ENCODE data around the gene ZPLD1. TPM values are rescaled to one million over a fixed set of nuclear protein-coding genes. Genes with fewer than 3 reads are reported as not detected.

The ZPLD1 gene
- total RNA-seq, 1 donor from 2014 or later, result 0.69 TPM

DNA sequence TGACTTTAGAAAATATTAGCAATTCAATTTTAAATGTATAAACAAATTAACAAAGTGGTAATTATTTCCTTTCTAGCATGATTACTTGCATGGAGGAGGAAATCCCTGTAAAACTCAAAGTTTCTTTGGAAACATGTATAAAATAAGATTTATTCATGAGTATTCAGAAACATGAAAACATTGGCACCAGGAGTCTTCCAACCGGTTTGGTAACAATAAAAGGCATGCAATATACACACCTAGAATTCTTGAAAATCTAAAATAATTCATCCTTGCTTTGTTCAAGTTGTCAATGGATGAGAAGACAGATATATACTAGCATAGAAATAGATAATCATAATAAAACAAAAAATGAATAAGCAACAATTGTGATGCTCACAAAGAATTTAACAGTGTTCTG is 76.4 kb downstream of the ZPLD1 start:
- TF ChIP-seq, protein P1, sequence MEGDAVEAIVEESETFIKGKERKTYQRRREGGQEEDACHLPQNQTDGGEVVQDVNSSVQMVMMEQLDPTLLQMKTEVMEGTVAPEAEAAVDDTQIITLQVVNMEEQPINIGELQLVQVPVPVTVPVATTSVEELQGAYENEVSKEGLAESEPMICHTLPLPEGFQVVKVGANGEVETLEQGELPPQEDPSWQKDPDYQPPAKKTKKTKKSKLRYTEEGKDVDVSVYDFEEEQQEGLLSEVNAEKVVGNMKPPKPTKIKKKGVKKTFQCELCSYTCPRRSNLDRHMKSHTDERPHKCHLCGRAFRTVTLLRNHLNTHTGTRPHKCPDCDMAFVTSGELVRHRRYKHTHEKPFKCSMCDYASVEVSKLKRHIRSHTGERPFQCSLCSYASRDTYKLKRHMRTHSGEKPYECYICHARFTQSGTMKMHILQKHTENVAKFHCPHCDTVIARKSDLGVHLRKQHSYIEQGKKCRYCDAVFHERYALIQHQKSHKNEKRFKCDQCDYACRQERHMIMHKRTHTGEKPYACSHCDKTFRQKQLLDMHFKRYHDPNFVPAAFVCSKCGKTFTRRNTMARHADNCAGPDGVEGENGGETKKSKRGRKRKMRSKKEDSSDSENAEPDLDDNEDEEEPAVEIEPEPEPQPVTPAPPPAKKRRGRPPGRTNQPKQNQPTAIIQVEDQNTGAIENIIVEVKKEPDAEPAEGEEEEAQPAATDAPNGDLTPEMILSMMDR (conservative IDR thresholded peaks at IDR 0.05; ENCODE audit: low read depth, low read length), result no peak
- DNase-seq (ENCODE audit: low read depth), result no peak

DNA sequence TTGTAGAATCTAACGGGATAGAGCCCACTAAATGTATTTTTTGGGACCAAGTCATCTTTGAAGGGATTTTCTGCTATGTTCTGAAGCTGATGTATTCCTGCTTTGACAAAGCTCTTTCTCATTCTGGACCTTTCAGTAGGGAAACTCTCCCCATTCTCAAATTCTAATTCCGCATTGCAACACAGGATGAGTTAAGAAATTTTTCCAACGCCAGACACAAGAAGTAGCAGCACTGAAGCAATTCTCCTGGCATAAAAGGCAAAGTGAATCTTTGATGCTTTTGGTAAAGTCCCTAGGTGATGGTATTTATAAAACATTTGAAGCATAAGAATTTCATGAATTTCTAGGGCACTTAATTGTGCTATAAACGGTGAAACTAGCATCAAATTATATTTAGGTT is 76.8 kb downstream of the ZPLD1 start:
- TF ChIP-seq, protein P1 (conservative IDR thresholded peaks at IDR 0.05; ENCODE audit: low read depth, low read length), result no peak
- no peak overlapping the region for H3K4me3 ChIP-seq (ENCODE audit: low read depth, low read length)
- no peak for DNase-seq (ENCODE audit: low read depth)

More for the DNA sequence above, 76.4 kb downstream of the ZPLD1 start:
- H3K4me3 ChIP-seq (ENCODE audit: low read depth, low read length), result no peak overlapping the region

DNA sequence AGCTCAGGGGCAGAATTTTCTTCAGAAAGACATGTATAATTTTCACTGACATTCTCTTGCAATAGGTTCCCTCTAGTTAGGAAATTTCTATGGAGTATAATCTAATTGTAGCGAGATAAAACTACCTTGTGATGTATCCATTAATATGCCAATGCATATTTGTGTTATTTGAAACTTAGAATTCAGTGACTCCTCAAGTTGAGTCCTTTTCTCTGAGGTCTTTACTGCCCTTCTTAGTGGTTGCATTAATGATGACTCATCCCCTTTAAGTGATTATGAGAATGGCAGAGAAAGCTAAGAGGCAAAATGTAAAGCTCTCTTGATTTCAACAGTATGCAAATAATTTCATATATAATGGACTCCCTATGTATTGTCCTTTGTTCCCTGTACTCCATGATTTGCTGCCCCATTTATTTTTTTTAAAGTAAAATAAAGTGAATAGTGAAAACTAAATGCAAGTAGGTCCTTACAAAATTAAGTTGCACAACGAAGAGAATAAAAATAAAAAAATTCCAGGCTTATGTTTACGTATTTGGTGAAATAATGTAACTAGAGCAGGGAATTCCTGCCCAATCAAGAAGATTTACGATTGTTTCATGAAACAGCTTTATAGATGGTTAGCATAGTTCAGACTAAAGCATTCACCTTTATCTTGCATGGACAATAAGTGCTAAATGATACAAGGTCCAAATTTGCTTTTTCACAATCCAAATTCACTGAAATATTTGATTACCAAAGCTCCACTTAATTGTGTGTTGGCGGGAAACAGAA is 78.1 kb downstream of the ZPLD1 start:
- no peak overlapping the region for H3K4me3 ChIP-seq (ENCODE audit: low read depth, low read length)
- TF ChIP-seq, protein P1 (conservative IDR thresholded peaks at IDR 0.05; ENCODE audit: low read depth, low read length), result no peak
- DNase-seq (ENCODE audit: low read depth), result no peak

DNA sequence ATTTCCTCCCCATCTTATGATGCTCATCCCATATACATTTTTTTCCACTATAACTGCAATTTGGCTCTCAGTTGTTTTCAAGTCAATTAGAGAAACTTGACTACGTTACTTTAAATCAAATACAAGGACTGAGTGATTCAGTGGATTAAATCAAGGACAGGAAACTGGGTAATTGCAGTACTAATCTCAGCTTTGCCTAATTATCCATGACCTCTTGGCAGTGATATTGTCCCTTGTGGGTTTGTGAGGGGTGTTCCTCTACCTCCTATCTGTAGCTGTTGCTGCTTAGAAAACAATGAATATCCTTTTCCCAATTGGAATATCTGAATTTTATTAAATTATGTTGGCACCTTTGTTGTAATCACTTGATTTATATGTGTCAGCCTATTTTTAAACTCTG is 79.4 kb downstream of the ZPLD1 start:
- TF ChIP-seq, protein P1 (conservative IDR thresholded peaks at IDR 0.05; ENCODE audit: low read depth, low read length), result no peak
- no peak for DNase-seq (ENCODE audit: low read depth)

DNA sequence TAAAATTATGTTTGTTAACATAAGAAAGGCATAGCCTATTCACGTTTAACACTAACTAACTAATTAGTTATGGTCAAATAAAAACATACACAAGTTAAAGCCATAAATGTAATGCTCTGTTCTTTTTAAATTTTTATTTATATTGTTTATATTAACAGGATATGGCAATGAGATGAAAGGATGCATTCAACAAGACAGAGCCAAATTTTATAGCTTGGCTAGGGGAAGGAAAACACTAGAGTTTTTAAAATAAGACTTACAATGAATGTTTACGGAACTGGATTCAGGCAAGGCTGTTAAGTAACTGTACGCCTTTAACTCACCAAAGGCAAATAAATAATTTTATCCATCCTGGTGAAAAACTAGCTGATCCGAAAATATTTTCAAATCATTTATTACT is 86.4 kb downstream of the ZPLD1 start:
- no peak for DNase-seq (ENCODE audit: low read depth)
- no peak overlapping the region for H3K4me3 ChIP-seq (ENCODE audit: low read depth, low read length)
- TF ChIP-seq, protein P1 (conservative IDR thresholded peaks at IDR 0.05; ENCODE audit: low read depth, low read length), result no peak

More for the DNA sequence above, 79.4 kb downstream of the ZPLD1 start:
- H3K4me3 ChIP-seq (ENCODE audit: low read depth, low read length), result no peak overlapping the region

DNA sequence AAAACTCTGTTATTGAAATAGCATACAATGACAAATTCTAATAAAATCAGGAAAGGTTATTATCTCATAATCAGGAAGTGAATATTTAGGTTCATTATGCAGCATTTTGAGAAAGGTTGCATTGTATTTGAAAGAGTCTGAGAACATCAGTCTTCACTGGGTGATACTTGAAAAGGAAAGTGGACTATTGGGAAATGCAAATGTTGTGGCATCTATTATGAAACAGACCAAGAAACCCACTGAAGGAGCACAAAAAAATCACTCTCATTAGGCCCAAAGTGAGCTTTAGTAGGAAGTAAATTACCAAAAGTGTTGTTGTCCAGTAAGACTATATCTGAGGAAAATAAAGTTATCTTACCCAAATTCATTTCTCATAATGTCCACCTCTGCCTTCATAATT is 90.8 kb downstream of the ZPLD1 start:
- H3K4me3 ChIP-seq (ENCODE audit: low read depth, low read length), result no peak overlapping the region
- TF ChIP-seq, protein P1 (conservative IDR thresholded peaks at IDR 0.05; ENCODE audit: low read depth, low read length), result no peak
- DNase-seq (ENCODE audit: low read depth), result no peak

DNA sequence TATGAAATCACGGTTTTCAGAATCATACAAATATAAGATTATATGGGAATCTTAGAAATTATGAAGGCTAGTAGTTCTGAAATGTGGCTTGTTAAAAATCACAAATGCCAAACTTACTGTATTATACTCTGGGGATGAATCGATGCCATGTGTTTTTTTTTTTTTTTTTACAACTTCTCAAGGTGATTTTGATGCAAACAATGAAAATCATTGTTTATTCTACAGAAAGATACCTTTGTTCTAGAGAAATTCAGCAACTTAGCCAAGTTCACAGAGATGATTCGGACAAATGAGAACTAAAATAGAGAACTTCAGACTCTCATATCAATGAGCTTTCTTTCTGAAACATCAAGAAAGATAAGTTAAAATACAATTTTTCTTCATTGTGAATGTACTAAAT is 92.0 kb downstream of the ZPLD1 start:
- TF ChIP-seq, protein P1 (conservative IDR thresholded peaks at IDR 0.05; ENCODE audit: low read depth, low read length), result no peak
- DNase-seq (ENCODE audit: low read depth), result no peak
- no peak overlapping the region for H3K4me3 ChIP-seq (ENCODE audit: low read depth, low read length)
